ENCODE measurements around the gene CAMSAP2. TPM values are rescaled to one million over a fixed set of nuclear protein-coding genes. Genes with fewer than 3 reads are reported as not detected.

The CAMSAP2 gene
- total and polyA plus RNA-seq, 2 experiments from 2014 or later: 9.3 to 32.9 TPM

DNA sequence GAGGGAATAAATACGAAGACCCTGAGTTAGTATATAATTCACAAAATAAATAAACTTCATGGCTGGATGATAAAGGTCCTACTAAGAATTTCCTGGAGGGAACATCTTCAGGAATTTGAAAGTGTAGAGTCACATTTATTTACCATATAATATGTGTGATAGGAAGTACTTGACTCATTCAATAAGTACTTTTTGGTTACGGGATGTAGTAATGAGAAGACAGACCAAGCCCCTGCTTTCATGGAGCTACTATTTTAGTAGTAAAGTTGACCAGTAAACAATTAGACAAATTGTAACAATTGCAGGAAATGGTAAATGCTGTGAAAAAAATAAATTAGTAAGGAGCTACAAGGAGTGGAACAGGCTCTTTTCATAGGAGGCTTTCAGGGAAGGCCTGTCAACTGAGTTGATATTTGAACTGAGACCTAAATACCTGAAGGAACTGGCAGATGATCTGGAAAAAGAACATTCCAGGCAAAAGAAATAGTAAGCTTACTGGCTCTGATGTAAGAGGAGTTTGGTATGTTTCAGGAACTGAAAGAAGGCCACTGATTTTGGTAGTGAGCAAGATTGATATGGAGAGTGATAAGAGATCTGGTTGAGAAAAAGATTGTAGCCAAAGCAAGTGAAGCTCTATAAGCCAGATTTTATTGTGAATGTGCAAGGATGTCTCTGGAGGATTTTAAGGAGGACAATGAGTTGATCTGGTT lies 36.2 kb downstream of the CAMSAP2 start:
- peaks cover 4% of the 10 kb centered on the region for H3K4me1 ChIP-seq (ENCODE audit: insufficient read depth)
- 81% methylated on average over 2 of the region's 2 CpGs for WGBS (ENCODE audit: low lambda C conversion rate, missing lambda C conversion rate)
- H4K20me1 ChIP-seq (ENCODE audit: insufficient read depth, poor library complexity, severe bottlenecking): peaks cover under 1% of the 10 kb centered on the region
- no peak for TF ChIP-seq EZH2phosphoT487 (IDR thresholded peaks at IDR 0.05; ENCODE audit: low read depth, severe bottlenecking, unreplicated experiment)
- TF ChIP-seq EZH2 (IDR thresholded peaks at IDR 0.05; ENCODE audit: borderline replicate concordance): no peak
- H3K79me2 ChIP-seq: peaks cover 43% of the 10 kb centered on the region
- H3K27me3 ChIP-seq: no peaks in the 10 kb centered on the region
- H3K9me3 ChIP-seq (ENCODE audit: low read depth): no peaks in the 10 kb centered on the region
- no peak overlapping the region for H3K27ac ChIP-seq
- no peak overlapping the region for H3K4me2 ChIP-seq
- no peaks in the 10 kb centered on the region for H3K9me2 ChIP-seq (replicated peaks; ENCODE audit: insufficient read depth)
- H3K36me3 ChIP-seq (replicated peaks; ENCODE audit: insufficient read depth, low read depth): no peaks in the 10 kb centered on the region
- H3K4me3 ChIP-seq: no peak overlapping the region
- no peak overlapping the region for H2AFZ ChIP-seq
- no peak for DNase-seq (ENCODE audit: low spot score)

DNA sequence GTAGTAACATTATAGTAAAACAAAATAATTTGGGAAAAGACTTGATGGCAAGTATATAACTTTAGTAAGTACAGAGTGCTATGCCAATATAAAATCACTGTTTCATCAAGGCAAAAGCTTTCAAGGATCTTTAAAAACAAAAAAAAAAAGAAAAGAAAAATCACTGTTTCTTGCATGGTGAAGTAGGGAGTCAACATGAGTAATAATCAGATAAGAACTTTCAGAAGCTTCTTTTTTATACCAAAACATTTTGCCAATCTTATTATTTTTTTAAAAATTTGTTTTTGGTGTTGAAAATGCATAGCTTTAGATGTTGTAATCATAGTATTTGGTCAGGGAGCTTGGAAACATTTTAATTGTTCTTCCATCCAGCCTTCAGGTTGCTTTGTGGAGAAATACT lies 37.2 kb downstream of the CAMSAP2 start:
- Histone ChIP-seq H3K27ac (no peak overlapping the region), H3K4me3 (no peak overlapping the region), H3K4me2 (no peak overlapping the region), H4K20me1 (ENCODE audit: insufficient read depth, poor library complexity, severe bottlenecking) (peaks cover 8% of the 10 kb centered on the region), H3K4me1 (ENCODE audit: insufficient read depth) (peaks cover 4% of the 10 kb centered on the region), H3K36me3 (replicated peaks; ENCODE audit: insufficient read depth, low read depth) (no peaks in the 10 kb centered on the region), H3K9me3 (ENCODE audit: low read depth) (no peaks in the 10 kb centered on the region), H3K79me2 (peaks cover 53% of the 10 kb centered on the region), H3K27me3 (no peaks in the 10 kb centered on the region), H2AFZ (no peak overlapping the region), H3K9me2 (replicated peaks; ENCODE audit: insufficient read depth) (no peaks in the 10 kb centered on the region)
- no peak for TF ChIP-seq EZH2phosphoT487 (IDR thresholded peaks at IDR 0.05; ENCODE audit: low read depth, severe bottlenecking, unreplicated experiment)
- TF ChIP-seq EZH2 (IDR thresholded peaks at IDR 0.05; ENCODE audit: borderline replicate concordance): no peak
- TF ChIP-seq, protein P1, sequence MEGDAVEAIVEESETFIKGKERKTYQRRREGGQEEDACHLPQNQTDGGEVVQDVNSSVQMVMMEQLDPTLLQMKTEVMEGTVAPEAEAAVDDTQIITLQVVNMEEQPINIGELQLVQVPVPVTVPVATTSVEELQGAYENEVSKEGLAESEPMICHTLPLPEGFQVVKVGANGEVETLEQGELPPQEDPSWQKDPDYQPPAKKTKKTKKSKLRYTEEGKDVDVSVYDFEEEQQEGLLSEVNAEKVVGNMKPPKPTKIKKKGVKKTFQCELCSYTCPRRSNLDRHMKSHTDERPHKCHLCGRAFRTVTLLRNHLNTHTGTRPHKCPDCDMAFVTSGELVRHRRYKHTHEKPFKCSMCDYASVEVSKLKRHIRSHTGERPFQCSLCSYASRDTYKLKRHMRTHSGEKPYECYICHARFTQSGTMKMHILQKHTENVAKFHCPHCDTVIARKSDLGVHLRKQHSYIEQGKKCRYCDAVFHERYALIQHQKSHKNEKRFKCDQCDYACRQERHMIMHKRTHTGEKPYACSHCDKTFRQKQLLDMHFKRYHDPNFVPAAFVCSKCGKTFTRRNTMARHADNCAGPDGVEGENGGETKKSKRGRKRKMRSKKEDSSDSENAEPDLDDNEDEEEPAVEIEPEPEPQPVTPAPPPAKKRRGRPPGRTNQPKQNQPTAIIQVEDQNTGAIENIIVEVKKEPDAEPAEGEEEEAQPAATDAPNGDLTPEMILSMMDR (IDR thresholded peaks at IDR 0.05; ENCODE audit: poor library complexity): no peak
- no peak for DNase-seq (ENCODE audit: low spot score)

DNA sequence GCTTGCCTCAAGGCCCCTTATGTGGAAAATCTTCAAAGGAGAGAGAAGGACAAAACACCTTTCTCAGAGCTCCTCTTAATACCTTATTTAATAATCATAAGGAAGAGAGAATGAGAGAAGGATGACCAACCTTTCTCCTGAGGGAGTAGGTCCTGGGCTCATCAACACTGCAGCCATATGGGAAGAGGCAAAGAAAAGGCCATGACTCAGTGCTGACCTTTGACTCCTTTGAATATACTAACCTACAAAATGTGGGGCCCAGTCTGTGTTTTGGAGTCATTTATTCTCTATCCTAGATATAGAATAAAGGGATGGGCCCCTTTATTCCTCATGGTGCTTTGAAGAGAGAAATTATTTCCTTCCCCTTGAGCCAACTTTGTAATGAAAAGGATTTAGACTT lies 38.3 kb downstream of the CAMSAP2 start:
- H3K36me3 ChIP-seq (replicated peaks; ENCODE audit: insufficient read depth, low read depth): no peaks in the 10 kb centered on the region
- H3K27ac ChIP-seq: no peak overlapping the region
- DNase-seq (ENCODE audit: low spot score): no peak
- H3K9me3 ChIP-seq (ENCODE audit: low read depth): no peaks in the 10 kb centered on the region
- peaks cover 61% of the 10 kb centered on the region for H3K79me2 ChIP-seq
- H3K27me3 ChIP-seq: no peaks in the 10 kb centered on the region
- H2AFZ ChIP-seq: no peak overlapping the region
- H3K4me3 ChIP-seq: no peak overlapping the region
- peaks cover 8% of the 10 kb centered on the region for H4K20me1 ChIP-seq (ENCODE audit: insufficient read depth, poor library complexity, severe bottlenecking)
- no peaks in the 10 kb centered on the region for H3K9me2 ChIP-seq (replicated peaks; ENCODE audit: insufficient read depth)
- TF ChIP-seq, protein P1 (IDR thresholded peaks at IDR 0.05; ENCODE audit: poor library complexity): no peak
- TF ChIP-seq EZH2 (IDR thresholded peaks at IDR 0.05; ENCODE audit: borderline replicate concordance) (no peak), EZH2phosphoT487 (IDR thresholded peaks at IDR 0.05; ENCODE audit: low read depth, severe bottlenecking, unreplicated experiment) (no peak)
- peaks cover 4% of the 10 kb centered on the region for H3K4me1 ChIP-seq (ENCODE audit: insufficient read depth)
- no peak overlapping the region for H3K4me2 ChIP-seq

DNA sequence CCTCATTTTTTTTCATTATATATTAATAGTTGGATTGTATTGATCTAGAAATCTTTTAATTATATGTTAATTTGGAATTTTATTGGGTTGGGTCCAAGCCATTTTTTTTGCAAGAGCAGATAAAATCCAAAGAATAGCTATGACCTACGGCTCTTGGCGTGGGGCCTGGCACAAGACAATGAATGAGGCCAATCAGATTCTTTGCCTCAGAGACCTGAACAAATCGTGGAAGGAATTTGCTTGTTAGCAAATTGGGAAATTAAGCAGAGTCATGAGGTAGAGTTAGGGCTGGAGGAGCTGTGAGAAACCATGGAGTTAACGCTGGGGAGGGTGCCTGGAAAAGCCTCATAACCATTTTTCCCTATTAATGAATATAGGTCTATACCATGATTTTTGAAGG lies 40.1 kb downstream of the CAMSAP2 start:
- Histone ChIP-seq H3K27me3 (no peaks in the 10 kb centered on the region), H3K4me2 (no peak overlapping the region), H3K36me3 (replicated peaks; ENCODE audit: insufficient read depth, low read depth) (no peaks in the 10 kb centered on the region), H2AFZ (no peak overlapping the region), H3K9me2 (replicated peaks; ENCODE audit: insufficient read depth) (no peaks in the 10 kb centered on the region), H3K9me3 (ENCODE audit: low read depth) (no peaks in the 10 kb centered on the region), H4K20me1 (ENCODE audit: insufficient read depth, poor library complexity, severe bottlenecking) (peaks cover 8% of the 10 kb centered on the region), H3K4me1 (ENCODE audit: insufficient read depth) (peaks cover 4% of the 10 kb centered on the region), H3K4me3 (no peak overlapping the region), H3K27ac (no peak overlapping the region), H3K79me2 (peaks cover 62% of the 10 kb centered on the region)
- DNase-seq (ENCODE audit: low spot score): no peak
- 93% methylated on average over 4 of the region's 4 CpGs for WGBS (ENCODE audit: low lambda C conversion rate, missing lambda C conversion rate)
- TF ChIP-seq EZH2phosphoT487 (IDR thresholded peaks at IDR 0.05; ENCODE audit: low read depth, severe bottlenecking, unreplicated experiment): no peak
- TF ChIP-seq EZH2 (IDR thresholded peaks at IDR 0.05; ENCODE audit: borderline replicate concordance): no peak
- TF ChIP-seq, protein P1 (IDR thresholded peaks at IDR 0.05; ENCODE audit: poor library complexity): no peak
